IMR-90 (cell line): ENCODE results near the gene GPC6.

ENCODE experiments used
- MXI1 ChIP-seq: IDR thresholded peaks from 2 replicates; pipeline ENCODE4 v1.6.1; 2012; ENCODE audit warnings: low read depth, mild to moderate bottlenecking, low read length, moderate library complexity, borderline replicate concordance
- TF ChIP-seq, protein P1 (sequence below): conservative IDR thresholded peaks from 2 replicates; pipeline ENCODE4 v1.5.1; 2012; ENCODE audit warnings: mild to moderate bottlenecking, low read depth, low read length, improper control_type of control experiment

GRCh38 chr13:93361703-93362102, 135.1 kb downstream of the GPC6 start:
- TF ChIP-seq, protein P1, sequence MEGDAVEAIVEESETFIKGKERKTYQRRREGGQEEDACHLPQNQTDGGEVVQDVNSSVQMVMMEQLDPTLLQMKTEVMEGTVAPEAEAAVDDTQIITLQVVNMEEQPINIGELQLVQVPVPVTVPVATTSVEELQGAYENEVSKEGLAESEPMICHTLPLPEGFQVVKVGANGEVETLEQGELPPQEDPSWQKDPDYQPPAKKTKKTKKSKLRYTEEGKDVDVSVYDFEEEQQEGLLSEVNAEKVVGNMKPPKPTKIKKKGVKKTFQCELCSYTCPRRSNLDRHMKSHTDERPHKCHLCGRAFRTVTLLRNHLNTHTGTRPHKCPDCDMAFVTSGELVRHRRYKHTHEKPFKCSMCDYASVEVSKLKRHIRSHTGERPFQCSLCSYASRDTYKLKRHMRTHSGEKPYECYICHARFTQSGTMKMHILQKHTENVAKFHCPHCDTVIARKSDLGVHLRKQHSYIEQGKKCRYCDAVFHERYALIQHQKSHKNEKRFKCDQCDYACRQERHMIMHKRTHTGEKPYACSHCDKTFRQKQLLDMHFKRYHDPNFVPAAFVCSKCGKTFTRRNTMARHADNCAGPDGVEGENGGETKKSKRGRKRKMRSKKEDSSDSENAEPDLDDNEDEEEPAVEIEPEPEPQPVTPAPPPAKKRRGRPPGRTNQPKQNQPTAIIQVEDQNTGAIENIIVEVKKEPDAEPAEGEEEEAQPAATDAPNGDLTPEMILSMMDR, result no peak
- TF ChIP-seq MXI1, result no peak
